Measurements from ENCODE around the gene MTFR2. TPM values are rescaled to one million over a fixed set of nuclear protein-coding genes. Genes with fewer than 3 reads are reported as not detected.
A peak's percentile ranks its signal among the peaks of the same experiment; 100 is the strongest.

Gene MTFR2
- total and polyA plus RNA-seq, 2 experiments from 2014 or later, result 7.4 to 13.5 TPM

DNA sequence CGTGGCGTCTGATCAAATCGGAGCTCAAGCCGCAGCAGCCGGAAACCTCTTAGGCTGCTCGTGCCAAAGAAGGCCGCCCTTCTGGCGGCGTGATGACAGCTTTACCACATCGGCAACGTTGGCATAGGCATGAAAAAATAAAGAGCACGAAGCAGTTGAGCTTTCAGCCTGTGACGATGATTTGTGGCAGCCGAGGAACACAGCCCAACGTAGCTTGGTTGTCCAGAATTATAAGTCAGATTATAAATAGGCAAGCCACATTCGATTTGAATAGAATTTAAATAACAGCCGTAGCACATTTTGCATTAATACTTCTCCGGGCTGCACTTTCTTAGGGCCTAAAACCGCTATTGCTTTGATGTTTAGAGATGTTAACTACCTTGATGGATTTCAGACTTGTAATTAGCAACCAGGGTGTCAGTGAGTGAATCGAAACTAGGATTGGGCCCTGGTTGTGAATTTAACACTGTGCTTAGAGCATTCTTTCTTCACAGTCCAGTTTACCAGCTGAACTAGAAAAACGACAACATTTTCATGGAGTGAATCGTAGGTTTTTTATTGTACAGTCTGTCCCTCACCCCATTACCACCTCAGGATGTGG is 40.4 kb upstream of the MTFR2 start:
- Histone ChIP-seq H2AFZ (peak overlapping the region; percentile 86; the same call in 1 of the 2 replicates), H3K4me2 (peak overlapping the region; percentile 90), H3K4me3 (peak overlapping the region; percentile 82), H3K36me3 (ENCODE audit: insufficient read depth) (no peaks in the 10 kb centered on the region), H3K9me2 (ENCODE audit: insufficient read depth) (no peaks in the 10 kb centered on the region), H3F3A (replicated peaks; ENCODE audit: low read depth) (peaks cover 4% of the 10 kb centered on the region; the same call in 1 of the 2 replicates), H3K27ac (ENCODE audit: low read depth) (peak overlapping the region; percentile 98), H3K27me3 (ENCODE audit: insufficient read depth) (no peaks in the 10 kb centered on the region), H3K79me2 (replicated peaks; ENCODE audit: insufficient read depth) (peaks cover 40% of the 10 kb centered on the region), H3K4me1 (ENCODE audit: insufficient read depth) (peaks cover 19% of the 10 kb centered on the region), H4K20me1 (replicated peaks; ENCODE audit: insufficient read depth) (peaks cover 31% of the 10 kb centered on the region)
- Mint-ChIP-seq H3K27me3 (ENCODE audit: insufficient read depth, low read depth, poor library complexity) (peaks cover 18% of the 10 kb centered on the region), H3K9me3 (peaks cover 2% of the 10 kb centered on the region; the same call in 1 of the 3 replicates), H3K36me3 (ENCODE audit: low read depth) (peaks cover 11% of the 10 kb centered on the region; the same call in 2 of the 3 replicates), H3K4me3 (peak overlapping the region; percentile 97), H3K4me1 (peaks cover 29% of the 10 kb centered on the region; the same call in 2 of the 3 replicates), H3K27ac (peak overlapping the region; percentile 100)
- ATAC-seq, result peak; percentile 16
- DNase-seq (ENCODE audit: low spot score), result peak; percentile 70
- TF ChIP-seq, protein P1, sequence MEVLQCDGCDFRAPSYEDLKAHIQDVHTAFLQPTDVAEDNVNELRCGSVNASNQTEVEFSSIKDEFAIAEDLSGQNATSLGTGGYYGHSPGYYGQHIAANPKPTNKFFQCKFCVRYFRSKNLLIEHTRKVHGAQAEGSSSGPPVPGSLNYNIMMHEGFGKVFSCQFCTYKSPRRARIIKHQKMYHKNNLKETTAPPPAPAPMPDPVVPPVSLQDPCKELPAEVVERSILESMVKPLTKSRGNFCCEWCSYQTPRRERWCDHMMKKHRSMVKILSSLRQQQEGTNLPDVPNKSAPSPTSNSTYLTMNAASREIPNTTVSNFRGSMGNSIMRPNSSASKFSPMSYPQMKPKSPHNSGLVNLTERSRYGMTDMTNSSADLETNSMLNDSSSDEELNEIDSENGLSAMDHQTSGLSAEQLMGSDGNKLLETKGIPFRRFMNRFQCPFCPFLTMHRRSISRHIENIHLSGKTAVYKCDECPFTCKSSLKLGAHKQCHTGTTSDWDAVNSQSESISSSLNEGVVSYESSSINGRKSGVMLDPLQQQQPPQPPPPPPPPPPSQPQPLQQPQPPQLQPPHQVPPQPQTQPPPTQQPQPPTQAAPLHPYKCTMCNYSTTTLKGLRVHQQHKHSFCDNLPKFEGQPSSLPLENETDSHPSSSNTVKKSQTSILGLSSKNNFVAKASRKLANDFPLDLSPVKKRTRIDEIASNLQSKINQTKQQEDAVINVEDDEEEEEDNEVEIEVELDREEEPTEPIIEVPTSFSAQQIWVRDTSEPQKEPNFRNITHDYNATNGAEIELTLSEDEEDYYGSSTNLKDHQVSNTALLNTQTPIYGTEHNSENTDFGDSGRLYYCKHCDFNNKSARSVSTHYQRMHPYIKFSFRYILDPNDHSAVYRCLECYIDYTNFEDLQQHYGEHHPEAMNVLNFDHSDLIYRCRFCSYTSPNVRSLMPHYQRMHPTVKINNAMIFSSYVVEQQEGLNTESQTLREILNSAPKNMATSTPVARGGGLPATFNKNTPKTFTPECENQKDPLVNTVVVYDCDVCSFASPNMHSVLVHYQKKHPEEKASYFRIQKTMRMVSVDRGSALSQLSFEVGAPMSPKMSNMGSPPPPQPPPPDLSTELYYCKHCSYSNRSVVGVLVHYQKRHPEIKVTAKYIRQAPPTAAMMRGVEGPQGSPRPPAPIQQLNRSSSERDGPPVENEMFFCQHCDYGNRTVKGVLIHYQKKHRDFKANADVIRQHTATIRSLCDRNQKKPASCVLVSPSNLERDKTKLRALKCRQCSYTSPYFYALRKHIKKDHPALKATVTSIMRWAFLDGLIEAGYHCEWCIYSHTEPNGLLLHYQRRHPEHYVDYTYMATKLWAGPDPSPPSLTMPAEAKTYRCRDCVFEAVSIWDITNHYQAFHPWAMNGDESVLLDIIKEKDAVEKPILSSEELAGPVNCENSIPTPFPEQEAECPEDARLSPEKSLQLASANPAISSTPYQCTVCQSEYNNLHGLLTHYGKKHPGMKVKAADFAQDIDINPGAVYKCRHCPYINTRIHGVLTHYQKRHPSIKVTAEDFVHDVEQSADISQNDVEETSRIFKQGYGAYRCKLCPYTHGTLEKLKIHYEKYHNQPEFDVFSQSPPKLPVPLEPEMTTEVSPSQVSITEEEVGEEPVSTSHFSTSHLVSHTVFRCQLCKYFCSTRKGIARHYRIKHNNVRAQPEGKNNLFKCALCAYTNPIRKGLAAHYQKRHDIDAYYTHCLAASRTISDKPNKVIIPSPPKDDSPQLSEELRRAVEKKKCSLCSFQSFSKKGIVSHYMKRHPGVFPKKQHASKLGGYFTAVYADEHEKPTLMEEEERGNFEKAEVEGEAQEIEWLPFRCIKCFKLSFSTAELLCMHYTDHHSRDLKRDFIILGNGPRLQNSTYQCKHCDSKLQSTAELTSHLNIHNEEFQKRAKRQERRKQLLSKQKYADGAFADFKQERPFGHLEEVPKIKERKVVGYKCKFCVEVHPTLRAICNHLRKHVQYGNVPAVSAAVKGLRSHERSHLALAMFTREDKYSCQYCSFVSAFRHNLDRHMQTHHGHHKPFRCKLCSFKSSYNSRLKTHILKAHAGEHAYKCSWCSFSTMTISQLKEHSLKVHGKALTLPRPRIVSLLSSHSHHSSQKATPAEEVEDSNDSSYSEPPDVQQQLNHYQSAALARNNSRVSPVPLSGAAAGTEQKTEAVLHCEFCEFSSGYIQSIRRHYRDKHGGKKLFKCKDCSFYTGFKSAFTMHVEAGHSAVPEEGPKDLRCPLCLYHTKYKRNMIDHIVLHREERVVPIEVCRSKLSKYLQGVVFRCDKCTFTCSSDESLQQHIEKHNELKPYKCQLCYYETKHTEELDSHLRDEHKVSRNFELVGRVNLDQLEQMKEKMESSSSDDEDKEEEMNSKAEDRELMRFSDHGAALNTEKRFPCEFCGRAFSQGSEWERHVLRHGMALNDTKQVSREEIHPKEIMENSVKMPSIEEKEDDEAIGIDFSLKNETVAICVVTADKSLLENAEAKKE (CRISPR knock-in tag; IDR thresholded peaks at IDR 0.05), result no peak
- TF ChIP-seq CREB1 (CRISPR knock-in tag; IDR thresholded peaks at IDR 0.05; ENCODE audit: low read depth) (no peak), POLR2AphosphoS5 (IDR thresholded peaks at IDR 0.05; ENCODE audit: low read depth) (no peak), JUNB (IDR thresholded peaks at IDR 0.05; ENCODE audit: unreplicated experiment) (no peak), EZH2phosphoT487 (IDR thresholded peaks at IDR 0.05; ENCODE audit: unreplicated experiment) (no peak), ZNF114 (CRISPR knock-in tag; IDR thresholded peaks at IDR 0.05) (no peak), NANOG (IDR thresholded peaks at IDR 0.05; ENCODE audit: borderline replicate concordance) (no peak), ZNF331 (CRISPR knock-in tag; IDR thresholded peaks at IDR 0.05; ENCODE audit: low read depth) (no peak), STAT1 (IDR thresholded peaks at IDR 0.05; ENCODE audit: unreplicated experiment) (no peak), EZH2 (IDR thresholded peaks at IDR 0.05; ENCODE audit: low read depth, unreplicated experiment) (no peak)
- TF ChIP-seq, protein P2, sequence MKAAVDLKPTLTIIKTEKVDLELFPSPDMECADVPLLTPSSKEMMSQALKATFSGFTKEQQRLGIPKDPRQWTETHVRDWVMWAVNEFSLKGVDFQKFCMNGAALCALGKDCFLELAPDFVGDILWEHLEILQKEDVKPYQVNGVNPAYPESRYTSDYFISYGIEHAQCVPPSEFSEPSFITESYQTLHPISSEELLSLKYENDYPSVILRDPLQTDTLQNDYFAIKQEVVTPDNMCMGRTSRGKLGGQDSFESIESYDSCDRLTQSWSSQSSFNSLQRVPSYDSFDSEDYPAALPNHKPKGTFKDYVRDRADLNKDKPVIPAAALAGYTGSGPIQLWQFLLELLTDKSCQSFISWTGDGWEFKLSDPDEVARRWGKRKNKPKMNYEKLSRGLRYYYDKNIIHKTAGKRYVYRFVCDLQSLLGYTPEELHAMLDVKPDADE (IDR thresholded peaks at IDR 0.05), result no peak
- TF ChIP-seq, protein P3, sequence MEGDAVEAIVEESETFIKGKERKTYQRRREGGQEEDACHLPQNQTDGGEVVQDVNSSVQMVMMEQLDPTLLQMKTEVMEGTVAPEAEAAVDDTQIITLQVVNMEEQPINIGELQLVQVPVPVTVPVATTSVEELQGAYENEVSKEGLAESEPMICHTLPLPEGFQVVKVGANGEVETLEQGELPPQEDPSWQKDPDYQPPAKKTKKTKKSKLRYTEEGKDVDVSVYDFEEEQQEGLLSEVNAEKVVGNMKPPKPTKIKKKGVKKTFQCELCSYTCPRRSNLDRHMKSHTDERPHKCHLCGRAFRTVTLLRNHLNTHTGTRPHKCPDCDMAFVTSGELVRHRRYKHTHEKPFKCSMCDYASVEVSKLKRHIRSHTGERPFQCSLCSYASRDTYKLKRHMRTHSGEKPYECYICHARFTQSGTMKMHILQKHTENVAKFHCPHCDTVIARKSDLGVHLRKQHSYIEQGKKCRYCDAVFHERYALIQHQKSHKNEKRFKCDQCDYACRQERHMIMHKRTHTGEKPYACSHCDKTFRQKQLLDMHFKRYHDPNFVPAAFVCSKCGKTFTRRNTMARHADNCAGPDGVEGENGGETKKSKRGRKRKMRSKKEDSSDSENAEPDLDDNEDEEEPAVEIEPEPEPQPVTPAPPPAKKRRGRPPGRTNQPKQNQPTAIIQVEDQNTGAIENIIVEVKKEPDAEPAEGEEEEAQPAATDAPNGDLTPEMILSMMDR (conservative IDR thresholded peaks at IDR 0.05; ENCODE audit: low read depth in 2 of 2), result no peak
- TF ChIP-seq, protein P4, sequence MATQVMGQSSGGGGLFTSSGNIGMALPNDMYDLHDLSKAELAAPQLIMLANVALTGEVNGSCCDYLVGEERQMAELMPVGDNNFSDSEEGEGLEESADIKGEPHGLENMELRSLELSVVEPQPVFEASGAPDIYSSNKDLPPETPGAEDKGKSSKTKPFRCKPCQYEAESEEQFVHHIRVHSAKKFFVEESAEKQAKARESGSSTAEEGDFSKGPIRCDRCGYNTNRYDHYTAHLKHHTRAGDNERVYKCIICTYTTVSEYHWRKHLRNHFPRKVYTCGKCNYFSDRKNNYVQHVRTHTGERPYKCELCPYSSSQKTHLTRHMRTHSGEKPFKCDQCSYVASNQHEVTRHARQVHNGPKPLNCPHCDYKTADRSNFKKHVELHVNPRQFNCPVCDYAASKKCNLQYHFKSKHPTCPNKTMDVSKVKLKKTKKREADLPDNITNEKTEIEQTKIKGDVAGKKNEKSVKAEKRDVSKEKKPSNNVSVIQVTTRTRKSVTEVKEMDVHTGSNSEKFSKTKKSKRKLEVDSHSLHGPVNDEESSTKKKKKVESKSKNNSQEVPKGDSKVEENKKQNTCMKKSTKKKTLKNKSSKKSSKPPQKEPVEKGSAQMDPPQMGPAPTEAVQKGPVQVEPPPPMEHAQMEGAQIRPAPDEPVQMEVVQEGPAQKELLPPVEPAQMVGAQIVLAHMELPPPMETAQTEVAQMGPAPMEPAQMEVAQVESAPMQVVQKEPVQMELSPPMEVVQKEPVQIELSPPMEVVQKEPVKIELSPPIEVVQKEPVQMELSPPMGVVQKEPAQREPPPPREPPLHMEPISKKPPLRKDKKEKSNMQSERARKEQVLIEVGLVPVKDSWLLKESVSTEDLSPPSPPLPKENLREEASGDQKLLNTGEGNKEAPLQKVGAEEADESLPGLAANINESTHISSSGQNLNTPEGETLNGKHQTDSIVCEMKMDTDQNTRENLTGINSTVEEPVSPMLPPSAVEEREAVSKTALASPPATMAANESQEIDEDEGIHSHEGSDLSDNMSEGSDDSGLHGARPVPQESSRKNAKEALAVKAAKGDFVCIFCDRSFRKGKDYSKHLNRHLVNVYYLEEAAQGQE (IDR thresholded peaks at IDR 0.05; ENCODE audit: unreplicated experiment), result no peak
